H1 (cell line): Measurements from ENCODE around the gene SERPINE2. TPM values are rescaled to one million over a fixed set of nuclear protein-coding genes. Genes with fewer than 3 reads are reported as not detected.

ENCODE experiments used
- CTCF ChIA-PET: fragments of 300-600 bp; sonication (Branson Sonifier 250); formaldehyde crosslinking; loops from one replicate; lab custom pipeline; 2021; ENCODE audit not compliant: partially characterized antibody; lab: Charles Lee
- POLR2A ChIA-PET: fragments of 300-600 bp; sonication (Branson Sonifier 250); formaldehyde crosslinking; loops from one replicate; lab custom pipeline; 2021; ENCODE audit warnings: inconsistent platforms; ENCODE audit not compliant: partially characterized antibody; lab: Charles Lee
- DNase-seq, 2 experiments: peaks; one replicate each; pipeline versions ENCODE4 v3.0.0 to v3.0.0-alpha.2; 2010 to 2022; ENCODE audit warnings: low spot score in 2 of 2, low read depth in 1 of 2, mixed read lengths in 1 of 2
- FAIRE-seq: peaks from 2 replicates; lab custom pipeline; 2011; peaks lifted over from hg19 to GRCh38; lab: Jason Lieb, UNC
- H2AFZ ChIP-seq: 2 replicates; pipeline ENCODE4 v1.8.1; 2012; ENCODE audit warnings: low read length, inconsistent platforms
- H2AK5ac ChIP-seq: 2 replicates; pipeline ENCODE4 v1.6.1; 2013; ENCODE audit warnings: low read depth, low read length
- H2BK120ac ChIP-seq: replicated peaks from 2 replicates; pipeline ENCODE3; 2013; ENCODE audit warnings: low read depth, low read length, inconsistent platforms
- H2BK12ac ChIP-seq: 2 replicates; pipeline ENCODE4 v1.6.1; 2013; ENCODE audit warnings: low read depth, low read length
- H2BK15ac ChIP-seq: 2 replicates; pipeline ENCODE4 v1.6.1; 2013; ENCODE audit warnings: low read length
- H2BK20ac ChIP-seq: 2 replicates; pipeline ENCODE4 v1.6.1; 2013; ENCODE audit warnings: low read length
- H2BK5ac ChIP-seq: 2 replicates; pipeline ENCODE4 v1.6.1; 2013; ENCODE audit warnings: low read depth, low read length
- H3K14ac ChIP-seq: 2 replicates; pipeline ENCODE4 v1.6.1; 2013; ENCODE audit warnings: inconsistent platforms; ENCODE audit not compliant: insufficient read length
- H3K18ac ChIP-seq: 2 replicates; pipeline ENCODE4 v1.6.1; 2013; ENCODE audit warnings: low read length; ENCODE audit errors: extremely low read depth
- H3K23ac ChIP-seq: 2 replicates; pipeline ENCODE4 v1.6.1; 2013; ENCODE audit warnings: inconsistent platforms; ENCODE audit not compliant: insufficient read length
- H3K23me2 ChIP-seq: 2 replicates; pipeline ENCODE4 v1.6.1; 2013; ENCODE audit warnings: low read depth, low read length
- H3K27ac ChIP-seq: 2 replicates; pipeline ENCODE4 v1.6.1; 2011; ENCODE audit warnings: low read depth, low read length, inconsistent platforms
- H3K27me3 ChIP-seq, 4 experiments: replicated peaks in 1 of 4; 1 replicate in 1 of 4; 2 replicates in 3 of 4; pipeline versions ENCODE4 v1.6.1 to v1.8.1; 2011 to 2013; ENCODE audit warnings: low read length in 3 of 4, mild to moderate bottlenecking in 3 of 4, inconsistent platforms in 2 of 4, mixed read lengths in 2 of 4, moderate library complexity in 1 of 4; ENCODE audit not compliant: control insufficient read depth in 3 of 4, insufficient read depth in 3 of 4; ENCODE audit errors: extremely low read depth in 1 of 4
- H3K36me3 ChIP-seq, 4 experiments: 2 replicates each; pipeline versions ENCODE4 v1.6.1 to v1.8.1; 2011 to 2013; ENCODE audit warnings: mild to moderate bottlenecking in 4 of 4, low read length in 3 of 4, moderate library complexity in 2 of 4, control low read depth in 1 of 4, inconsistent platforms in 1 of 4; ENCODE audit not compliant: insufficient read depth in 4 of 4, control insufficient read depth in 2 of 4
- H3K4ac ChIP-seq: replicated peaks from 2 replicates; pipeline ENCODE3; 2013; ENCODE audit warnings: low read length, low read depth, mixed read lengths, inconsistent platforms; ENCODE audit not compliant: insufficient read length
- H3K4me1 ChIP-seq, 4 experiments: replicated peaks in 1 of 4; 1 replicate in 1 of 4; 2 replicates in 3 of 4; pipeline versions ENCODE4 v1.6.1 to v1.8.1; 2011 to 2013; ENCODE audit warnings: low read length in 3 of 4, inconsistent platforms in 2 of 4, mixed read lengths in 1 of 4; ENCODE audit not compliant: insufficient read depth in 4 of 4, control insufficient read depth in 3 of 4
- H3K4me2 ChIP-seq, 2 experiments: 2 replicates each; pipeline versions ENCODE4 v1.6.1 to v1.8.1; 2011 to 2013; ENCODE audit warnings: low read depth in 2 of 2, low read length in 2 of 2, control low read depth in 1 of 2, inconsistent platforms in 1 of 2, mild to moderate bottlenecking in 1 of 2; ENCODE audit not compliant: insufficient read depth in 1 of 2
- H3K4me3 ChIP-seq, 4 experiments: fragments of 200-600, 300-600 bp in 1 of 4; sonication (generic), shearing (Covaris generic), sonication (Bioruptor Twin) in 1 of 4; 2 replicates each; pipeline versions ENCODE4 v1.5.1 to v1.8.1; 2011 to 2016; ENCODE audit warnings: low read length in 4 of 4, low read depth in 3 of 4, control low read depth in 2 of 4, inconsistent platforms in 2 of 4, mild to moderate bottlenecking in 2 of 4, mixed read lengths in 1 of 4, moderate library complexity in 1 of 4; ENCODE audit not compliant: insufficient read depth in 2 of 4; ENCODE audit errors: extremely low read depth in 1 of 4
- H3K56ac ChIP-seq: replicated peaks from 2 replicates; pipeline ENCODE3; 2013; ENCODE audit warnings: low read depth, mild to moderate bottlenecking, mixed read lengths, low read length, inconsistent platforms; ENCODE audit not compliant: insufficient read length
- H3K79me1 ChIP-seq: 2 replicates; pipeline ENCODE4 v1.6.1; 2013; ENCODE audit warnings: low read depth, low read length, control low read depth
- H3K79me2 ChIP-seq, 2 experiments: 2 replicates each; pipeline versions ENCODE4 v1.6.1 to v1.8.1; 2012 to 2013; ENCODE audit warnings: low read length in 2 of 2, mild to moderate bottlenecking in 2 of 2, inconsistent platforms in 1 of 2; ENCODE audit not compliant: insufficient read depth in 2 of 2, control insufficient read depth in 1 of 2
- H3K9ac ChIP-seq, 4 experiments: replicated peaks in 1 of 4; 1 replicate in 1 of 4; 2 replicates in 3 of 4; pipeline versions ENCODE4 v1.6.1 to v1.8.1; 2011 to 2013; ENCODE audit warnings: low read depth in 3 of 4, low read length in 3 of 4, control low read depth in 2 of 4, mild to moderate bottlenecking in 2 of 4, moderate library complexity in 2 of 4, inconsistent platforms in 1 of 4; ENCODE audit errors: extremely low read depth in 1 of 4
- H3K9me3 ChIP-seq, 2 experiments: 2 replicates each; pipeline versions ENCODE4 v1.6.1 to v1.8.1; 2012 to 2013; ENCODE audit warnings: mild to moderate bottlenecking in 2 of 2, moderate library complexity in 2 of 2, control low read depth in 1 of 2, inconsistent platforms in 1 of 2, low read depth in 1 of 2, low read length in 1 of 2, mixed read lengths in 1 of 2; ENCODE audit not compliant: insufficient read depth in 2 of 2
- H4K20me1 ChIP-seq, 2 experiments: replicated peaks in 1 of 2; 2 replicates each; pipeline versions ENCODE3 to v1.8.1; 2011 to 2013; ENCODE audit warnings: inconsistent platforms in 2 of 2, low read length in 2 of 2, mild to moderate bottlenecking in 1 of 2; ENCODE audit not compliant: insufficient read depth in 2 of 2, control insufficient read depth in 1 of 2
- H4K5ac ChIP-seq: 2 replicates; pipeline ENCODE4 v1.6.1; 2013; ENCODE audit warnings: low read length, low read depth, mixed read lengths, inconsistent platforms; ENCODE audit not compliant: insufficient read length
- H4K8ac ChIP-seq: 2 replicates; pipeline ENCODE4 v1.8.0; 2013; ENCODE audit warnings: mild to moderate bottlenecking, moderate library complexity, low read length, inconsistent platforms; ENCODE audit not compliant: insufficient read depth; ENCODE audit errors: extremely low read depth
- H4K91ac ChIP-seq: replicated peaks from 2 replicates; pipeline ENCODE3; 2013; ENCODE audit warnings: low read length, mixed read lengths, inconsistent platforms; ENCODE audit not compliant: insufficient read length
- ATF2 ChIP-seq: IDR thresholded peaks from 2 replicates; pipeline ENCODE4 v1.6.1; 2012; ENCODE audit warnings: low read length, inconsistent platforms
- CREB1 ChIP-seq: IDR thresholded peaks from 2 replicates; pipeline ENCODE4 v1.6.1; 2012; ENCODE audit warnings: inconsistent platforms
- EP300 ChIP-seq, 2 experiments: IDR thresholded peaks; 1 replicate in 1 of 2; 2 replicates in 1 of 2; pipeline ENCODE4 v1.6.1; 2011 to 2012; ENCODE audit warnings: low read depth in 2 of 2, low read length in 2 of 2, mild to moderate bottlenecking in 2 of 2, borderline replicate concordance in 1 of 2, inconsistent platforms in 1 of 2, moderate library complexity in 1 of 2
- HDAC2 ChIP-seq, 2 experiments: fragments of 300-600 bp in 1 of 2; sonication (generic) in 1 of 2; IDR thresholded peaks; 2 replicates each; pipeline ENCODE4 v1.6.1; 2011 to 2012; ENCODE audit warnings: low read depth in 2 of 2, low read length in 2 of 2, mild to moderate bottlenecking in 2 of 2, moderate library complexity in 2 of 2, borderline replicate concordance in 1 of 2, inconsistent platforms in 1 of 2
- JUND ChIP-seq: IDR thresholded peaks from 2 replicates; pipeline ENCODE4 v1.6.1; 2011; ENCODE audit warnings: mild to moderate bottlenecking, improper control_type of control experiment, low read length
- MAX ChIP-seq: IDR thresholded peaks from 2 replicates; pipeline ENCODE4 v1.6.1; 2012; ENCODE audit warnings: inconsistent platforms
- SIRT6 ChIP-seq: IDR thresholded peaks from one replicate; pipeline ENCODE4 v1.7.1; 2012; ENCODE audit warnings: low read length, inconsistent platforms
- SP2 ChIP-seq: IDR thresholded peaks from 2 replicates; pipeline ENCODE4 v1.6.1; 2012; ENCODE audit warnings: mild to moderate bottlenecking, low read length, inconsistent platforms
- SRF ChIP-seq: IDR thresholded peaks from 2 replicates; pipeline ENCODE4 v1.6.1; 2011; ENCODE audit warnings: mild to moderate bottlenecking, low read depth, low read length, moderate library complexity
- TAF1 ChIP-seq: IDR thresholded peaks from 2 replicates; pipeline ENCODE4 v1.6.1; 2011; ENCODE audit warnings: mild to moderate bottlenecking, low read depth, low read length
- ZNF274 ChIP-seq: IDR thresholded peaks from 2 replicates; pipeline ENCODE4 v1.7.0; 2012; ENCODE audit warnings: low read length, borderline replicate concordance; ENCODE audit errors: extremely low read depth
- WGBS, 2 experiments: shearing (Covaris generic) in 1 of 2; methylation state at CpG; one replicate each; pipeline versions ENCODE4 v1.1.6 to v1.1.7; 2013 to 2015; ENCODE audit warnings: low lambda C conversion rate in 2 of 2, mixed read lengths in 2 of 2, inconsistent platforms in 1 of 2, low coverage in 1 of 2, missing lambda C conversion rate in 1 of 2; ENCODE audit not compliant: insufficient replicate concordance in 2 of 2, insufficient coverage in 1 of 2, insufficient read length in 1 of 2; ENCODE audit errors: extremely low coverage in 1 of 2, missing lambda C conversion rate in 1 of 2; 5-methylcytosine and 5-hydroxymethylcytosine counted together
- polyA plus RNA-seq, 7 experiments: library from polyadenylated mRNA; depleted of rRNA in 3 of 7; stranded (reverse) in 5 of 7; unstranded in 2 of 7; fragments of >200 nt in 5 of 7; fragments of 200-250 nt in 2 of 7; gene quantifications; 1 replicate in 5 of 7; 2 replicates in 1 of 7; 4 replicates in 1 of 7; pipeline versions ENCODE4 v1.2.1 to v1.2.3, GENCODE V29; 2011 to 2013; ENCODE audit warnings: missing spikeins in 2 of 7, mixed read lengths in 2 of 7
- total RNA-seq: library from RNA; stranded (reverse); fragmentation: NEBNext Ultra II Directional; extraction: Animal tissue kit (Norgen Biotek cat#: 25700); gene quantifications from 2 replicates; pipeline ENCODE4 v1.2.1, GENCODE V29; 2021

Gene SERPINE2
- total and polyA plus RNA-seq, 2 of the 8 experiments (the other 6 are each of a cell fraction or from before 2014, with no cell fraction given): 26.2 to 76.0 TPM

- H3K9me3 ChIP-seq: no peaks in the 10 kb centered on the region
- H3K4me1 ChIP-seq: no peaks in the 10 kb centered on the region
- H3K56ac ChIP-seq: no peak overlapping the region
- no peaks in the 10 kb centered on the region for H4K20me1 ChIP-seq
- no peak overlapping the region for H4K8ac ChIP-seq
- H3K36me3 ChIP-seq: no peaks in the 10 kb centered on the region
- H3K23me2 ChIP-seq: no peaks in the 10 kb centered on the region
- H3K4me2 ChIP-seq: no peak overlapping the region
- no peak overlapping the region for H4K5ac ChIP-seq
- H3K9ac ChIP-seq: no peak overlapping the region
- H4K91ac ChIP-seq: no peak overlapping the region
- DNase-seq (no peak), FAIRE-seq (no peak)
- H3K27ac ChIP-seq: no peak overlapping the region
- H2AFZ ChIP-seq: no peak overlapping the region
- no peak overlapping the region for H3K23ac ChIP-seq
- WGBS, 2 experiments: 98% methylated on average over 3 of the region's 3 CpGs; no CpG with 5 or more reads in 1 of the 2 experiments
- ChIA-PET CTCF (interaction anchor here (1.1 to 2.3 kb wide), 4 partner anchors 8 to 229 kb away, joined by 3 to 10 read pairs (median 6); no protein-coding TSS in a partner anchor), POLR2A (interaction anchor here (1.4 kb wide), 1 partner anchor 16 kb away, joined by 4 read pairs; the partner anchor contains the start of gene SERPINE2)
- no peak overlapping the region for H3K14ac ChIP-seq
- no peak overlapping the region for H2BK20ac ChIP-seq
- no peak overlapping the region for H2BK12ac ChIP-seq
- H3K4me3 ChIP-seq: no peak overlapping the region
- H2BK120ac ChIP-seq: no peak overlapping the region
- H3K18ac ChIP-seq: no peak overlapping the region
- no peaks in the 10 kb centered on the region for H3K79me1 ChIP-seq
- TF ChIP-seq EP300 (IDR thresholded peaks at IDR 0.05; ENCODE audit: borderline replicate concordance in 1 of 2, low read depth in 2 of 2, low read length in 2 of 2) (no peak), ZNF274 (no peak), MAX (no peak), JUND (no peak), HDAC2 (IDR thresholded peaks at IDR 0.05; ENCODE audit: borderline replicate concordance in 1 of 2, low read depth in 2 of 2, low read length in 2 of 2) (no peak), CREB1 (no peak), SRF (no peak), SP2 (no peak), TAF1 (no peak), SIRT6 (no peak), ATF2 (no peak)
- no peak overlapping the region for H3K4ac ChIP-seq
- no peak overlapping the region for H2AK5ac ChIP-seq
- H3K79me2 ChIP-seq: no peaks in the 10 kb centered on the region
- H2BK5ac ChIP-seq: no peak overlapping the region
- H3K27me3 ChIP-seq: no peaks in the 10 kb centered on the region
- no peak overlapping the region for H2BK15ac ChIP-seq
These were observed 16.0 kb upstream of the SERPINE2 start for GRCh38 chr2:224055101-224055500.
